NK-92 treated with Interleukin-12 subunit alpha and Interleukin-12 subunit beta, amount 100 ng/mL, for 24 hours (cell line): ENCODE measurements around the gene CCDC195.
"Not testable (repeated sequence)": the region's sequence is repeated elsewhere in the genome, so short reads cannot be mapped to it uniquely, and the experiment has no call there.

Source experiments
- DNase-seq: peaks from one replicate; lab custom pipeline; 2025; lab: John Stamatoyannopoulos, UW

Gene CCDC195

GRCh38 chr2:224690868-224691267 is 25.3 kb downstream of the CCDC195 start:
- no peak for DNase-seq

DNA sequence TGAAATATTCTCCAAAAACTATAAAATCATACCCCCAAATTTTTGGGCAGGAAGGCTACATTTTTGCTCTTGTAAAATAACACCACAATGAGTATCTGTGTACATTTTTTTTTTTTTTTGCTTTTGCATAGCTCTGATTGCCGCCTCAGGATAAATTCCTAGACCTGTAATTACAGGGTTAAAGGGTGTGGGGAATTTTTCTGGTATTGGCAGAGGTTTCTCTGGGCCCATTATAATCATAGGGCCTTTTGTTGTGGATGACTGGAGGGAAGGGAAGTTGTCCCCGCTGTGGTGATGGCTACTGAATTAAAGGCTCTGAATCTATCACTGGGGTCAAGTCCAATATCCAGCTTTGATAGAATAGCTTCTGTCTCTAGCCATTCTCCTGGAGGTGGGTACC is 26.6 kb downstream of the CCDC195 start:
- DNase-seq = no peak

DNA sequence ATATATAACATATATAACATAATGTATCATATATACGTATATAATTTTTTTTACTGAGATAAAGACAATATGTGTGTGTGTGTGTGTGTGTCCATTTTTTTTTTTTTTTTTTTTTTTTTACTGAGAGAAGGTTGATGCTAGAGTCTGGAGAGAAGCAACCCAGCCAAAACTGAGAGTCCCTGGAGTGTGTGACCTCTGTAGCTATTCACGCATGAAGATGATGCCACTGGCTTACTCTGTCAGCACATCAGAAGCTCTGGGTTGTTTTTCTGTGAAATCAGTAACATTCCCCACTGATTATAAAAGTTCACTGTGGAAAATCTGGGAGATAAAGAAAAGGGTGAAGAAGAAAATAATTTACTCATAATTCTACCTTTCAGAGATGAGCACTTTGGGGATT is 27.2 kb downstream of the CCDC195 start:
- DNase-seq = no peak

- no peak for DNase-seq
These were observed 29.0 kb downstream of the CCDC195 start for GRCh38 chr2:224687156-224687555.

DNA sequence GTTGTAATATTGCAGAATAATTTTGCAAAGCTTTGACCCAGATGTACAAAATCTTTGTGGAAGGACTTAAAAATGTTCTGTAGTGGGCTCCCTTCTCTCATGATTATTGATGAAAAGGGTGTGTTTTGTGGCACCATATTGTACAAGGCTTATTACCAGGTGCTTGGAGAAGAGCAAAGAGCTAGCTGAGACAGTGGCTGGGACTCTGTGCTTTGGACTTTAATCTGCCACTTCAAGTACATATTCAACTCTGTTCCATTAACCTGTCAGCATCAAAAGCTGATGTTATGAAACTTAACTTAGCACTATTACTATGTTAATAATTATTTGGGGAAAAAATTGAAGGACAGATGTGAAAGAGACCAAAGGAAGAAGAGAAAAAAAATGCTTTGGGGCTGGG is 31.0 kb downstream of the CCDC195 start:
- DNase-seq = no peak

GRCh38 chr2:224682134-224682533 is 34.0 kb downstream of the CCDC195 start:
- no peak for DNase-seq

DNA sequence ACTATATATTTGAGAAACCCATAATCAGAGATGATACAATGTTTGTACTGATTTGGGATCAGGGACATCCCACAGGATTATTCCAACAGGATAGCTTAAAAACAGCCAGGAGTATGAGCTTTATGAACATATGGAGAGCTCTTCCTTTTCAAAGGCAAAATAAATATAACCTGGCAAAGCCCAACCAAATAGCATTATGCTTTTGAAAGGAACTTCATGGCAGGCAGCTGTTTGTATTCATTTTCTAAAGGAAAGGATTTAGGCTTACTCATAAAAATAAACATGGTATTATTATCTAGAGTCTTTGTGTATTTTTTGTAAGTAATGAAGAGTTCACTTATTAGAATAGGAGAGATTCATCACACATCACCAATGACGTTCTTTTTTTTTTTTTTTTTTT is 44.4 kb downstream of the CCDC195 start:
- no peak for DNase-seq

DNA sequence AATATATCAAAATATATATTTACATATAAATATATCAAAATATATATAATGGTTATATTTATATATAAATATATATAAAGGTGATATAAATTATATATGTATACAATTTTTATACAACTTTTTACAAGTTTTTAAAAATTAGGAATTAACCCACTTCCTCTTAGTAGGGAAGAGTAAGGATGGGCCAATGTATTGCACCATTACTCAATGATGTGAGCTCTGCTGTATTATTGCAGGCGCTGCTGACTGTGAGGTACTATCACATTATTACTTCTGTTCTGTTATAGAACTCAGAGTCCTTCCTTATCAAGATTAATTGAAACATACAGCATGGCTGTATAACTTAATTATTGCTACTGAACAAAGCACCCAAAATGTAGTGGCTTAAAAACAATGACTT is 46.0 kb downstream of the CCDC195 start:
- no peak for DNase-seq

GRCh38 chr2:224669449-224669848 is 46.7 kb downstream of the CCDC195 start:
- DNase-seq = no peak

GRCh38 chr2:224668123-224668909 is 47.8 kb downstream of the CCDC195 start:
- DNase-seq = no peak

DNA sequence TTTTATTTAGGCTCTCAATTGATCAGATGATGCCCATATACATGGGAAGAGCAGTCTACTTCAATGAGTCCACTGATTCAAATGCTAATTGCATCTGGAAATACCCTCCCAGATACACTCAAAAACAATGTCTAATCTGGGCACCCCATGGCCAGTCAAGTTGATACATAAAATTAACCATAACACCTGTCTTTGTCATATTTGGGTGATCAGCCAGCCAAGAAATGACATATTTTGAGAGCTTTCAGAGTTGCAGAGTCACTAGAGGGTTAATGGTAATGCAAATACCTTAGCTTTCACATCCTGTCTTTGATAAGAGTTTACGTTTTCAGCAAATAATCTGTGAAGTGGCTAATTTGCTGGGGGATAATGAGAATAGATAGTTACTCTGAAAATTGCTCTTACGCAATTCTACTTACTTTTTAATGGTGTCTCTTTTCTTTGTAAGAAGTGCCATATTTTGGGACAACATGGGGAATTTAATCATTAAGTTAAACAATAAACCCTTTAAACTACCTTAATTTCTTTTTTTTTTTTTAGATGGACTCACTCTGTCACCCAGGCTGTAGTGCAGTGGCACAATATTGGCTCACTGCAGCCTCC is 49.1 kb downstream of the CCDC195 start:
- DNase-seq = no peak

DNA sequence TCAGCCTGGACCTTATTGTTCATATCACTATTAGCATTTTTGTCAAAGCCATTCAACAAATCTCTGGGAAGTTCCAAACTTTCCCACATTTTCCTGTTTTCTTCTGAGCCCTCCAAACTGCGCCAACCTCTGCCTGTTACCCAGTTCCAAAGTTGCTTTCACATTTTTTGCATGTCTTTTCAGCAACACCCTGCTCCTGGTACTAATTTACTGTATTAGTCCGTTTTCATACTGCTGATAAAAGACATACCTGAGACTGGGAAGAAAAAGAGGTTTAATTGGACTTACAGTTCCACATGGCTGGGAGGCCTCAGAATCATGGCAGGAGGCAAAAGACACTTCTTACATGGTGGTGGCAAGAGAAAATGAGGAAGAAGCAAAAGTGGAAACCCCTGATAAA is 52.8 kb downstream of the CCDC195 start:
- not testable (repeated sequence) for DNase-seq

- DNase-seq = not testable (repeated sequence)
These were observed 54.5 kb downstream of the CCDC195 start for GRCh38 chr2:224661708-224662107.

GRCh38 chr2:224659714-224660113 is 56.5 kb downstream of the CCDC195 start:
- no peak for DNase-seq

DNA sequence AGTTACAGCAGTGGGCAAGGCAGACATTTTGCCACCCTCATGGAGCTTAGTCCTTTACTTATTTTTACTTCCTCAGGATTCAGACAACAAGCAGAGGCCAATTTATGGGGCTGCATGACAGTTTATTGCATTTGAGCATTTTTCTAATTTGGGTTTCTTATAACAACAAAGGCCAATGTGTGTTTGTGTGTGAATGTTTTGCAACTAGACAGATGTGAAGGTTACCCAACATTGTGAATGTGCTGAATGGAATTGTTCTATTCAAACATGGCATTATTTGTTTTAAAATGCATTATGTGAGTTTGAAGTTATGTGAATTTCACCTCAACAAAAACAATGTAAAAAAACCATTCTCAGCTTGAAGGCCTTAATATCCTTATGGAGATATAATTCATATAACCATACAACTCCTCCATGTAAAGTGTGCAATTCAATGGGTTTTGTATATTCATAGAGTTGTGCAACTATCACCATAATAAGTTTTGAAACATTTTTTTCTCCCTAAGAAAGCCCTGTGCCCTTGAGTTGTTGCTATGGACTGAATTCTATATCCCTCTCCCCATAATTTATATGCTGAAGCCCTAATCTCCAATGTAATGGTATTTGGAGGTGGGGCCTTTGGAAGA is 57.3 kb downstream of the CCDC195 start:
- no peak for DNase-seq

- no peak for DNase-seq
These were observed 58.8 kb downstream of the CCDC195 start for GRCh38 chr2:224657349-224657748.

GRCh38 chr2:224655006-224655537 is 61.1 kb downstream of the CCDC195 start:
- no peak for DNase-seq
